HG03025 (cell line): ENCODE results near the gene TTLL11.

Source experiments
- ATAC-seq: cut with Tn5 transposase; IDR thresholded peaks from one replicate; pipeline ENCODE4 v1.9.1; 2021; ENCODE audit warnings: mild to moderate bottlenecking, moderate library complexity; ENCODE audit not compliant: unreplicated experiment, low FRiP score

TTLL11 gene

DNA sequence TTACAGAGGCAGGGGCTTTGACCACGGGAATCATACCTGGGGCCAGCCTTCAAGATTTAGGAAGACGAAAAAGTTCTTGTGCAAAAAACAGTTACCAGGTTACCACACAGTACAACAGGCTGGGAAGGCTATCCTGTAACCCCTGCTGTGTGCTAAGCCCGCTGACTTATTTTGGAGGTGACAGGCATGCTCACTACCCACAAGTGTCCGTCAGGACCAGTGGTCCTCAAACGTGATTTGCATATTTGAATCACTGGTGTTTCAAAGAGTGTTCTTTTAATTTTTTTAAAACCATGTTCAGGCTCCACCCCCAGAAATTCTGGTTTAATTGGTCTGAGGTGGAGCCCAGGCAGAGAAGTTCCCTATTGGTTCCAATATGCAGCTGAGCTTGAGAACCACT is 146.6 kb downstream of the TTLL11 start:
- ATAC-seq, result no peak

DNA sequence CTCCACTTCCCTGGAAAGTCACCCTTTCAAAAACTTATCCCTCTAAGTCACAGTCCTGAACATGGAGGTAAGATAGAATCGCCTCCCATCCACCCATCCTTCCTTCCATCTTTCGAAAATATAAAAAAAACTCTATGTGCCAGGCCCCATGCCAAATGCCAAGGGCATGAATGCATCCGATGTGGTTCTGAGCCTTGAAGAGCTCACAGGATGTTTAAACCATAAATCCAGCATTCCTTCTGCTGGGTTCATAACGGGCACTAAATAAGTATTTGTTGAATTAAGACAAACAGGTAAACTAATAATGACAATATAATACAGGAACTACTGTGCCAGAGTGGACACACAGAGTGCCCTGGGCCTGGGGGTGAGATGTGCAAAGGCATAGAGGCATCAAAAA is 147.3 kb downstream of the TTLL11 start:
- no peak for ATAC-seq

DNA sequence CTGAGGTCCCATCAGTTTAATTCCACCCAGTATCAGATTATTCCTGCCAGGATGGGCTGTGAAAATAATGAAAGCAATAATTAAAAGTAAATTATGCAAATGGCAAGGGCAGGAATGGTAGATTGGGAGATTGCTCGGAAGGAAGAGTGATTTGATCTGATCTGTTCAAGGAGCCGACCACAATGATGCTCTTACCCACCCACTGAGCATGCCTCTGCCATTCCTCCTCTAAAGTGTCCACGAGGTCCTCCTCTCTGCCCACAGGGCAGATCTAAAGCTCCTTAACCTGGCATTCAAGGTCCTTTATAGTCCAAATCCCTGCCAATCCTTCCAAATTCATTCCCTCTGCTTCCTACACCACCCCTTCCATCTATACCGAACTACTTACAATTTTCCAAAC is 147.8 kb downstream of the TTLL11 start:
- ATAC-seq, result no peak

DNA sequence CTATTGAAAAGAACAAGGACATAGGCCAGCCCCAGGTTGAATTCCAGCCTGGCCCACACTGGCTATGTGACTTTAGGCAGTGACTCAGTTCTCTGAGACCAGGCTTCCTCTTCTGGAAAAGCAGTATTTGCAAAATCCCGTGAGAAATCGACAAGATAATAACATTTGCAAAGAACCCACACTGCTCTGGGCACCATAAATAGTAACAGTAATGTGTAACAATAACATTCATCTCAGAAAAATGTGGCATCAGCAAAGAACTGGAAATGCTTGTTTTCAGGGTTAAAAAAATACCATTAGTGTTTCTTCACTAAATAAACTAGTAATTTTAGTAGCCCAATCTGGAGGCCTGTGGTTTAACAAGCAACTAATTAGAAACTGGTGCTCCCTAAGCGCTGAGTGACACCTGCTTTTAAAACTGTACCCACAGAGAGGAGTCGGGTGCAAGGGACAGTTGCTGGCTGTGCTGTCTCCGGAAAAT is 148.4 kb downstream of the TTLL11 start:
- ATAC-seq, result no peak

DNA sequence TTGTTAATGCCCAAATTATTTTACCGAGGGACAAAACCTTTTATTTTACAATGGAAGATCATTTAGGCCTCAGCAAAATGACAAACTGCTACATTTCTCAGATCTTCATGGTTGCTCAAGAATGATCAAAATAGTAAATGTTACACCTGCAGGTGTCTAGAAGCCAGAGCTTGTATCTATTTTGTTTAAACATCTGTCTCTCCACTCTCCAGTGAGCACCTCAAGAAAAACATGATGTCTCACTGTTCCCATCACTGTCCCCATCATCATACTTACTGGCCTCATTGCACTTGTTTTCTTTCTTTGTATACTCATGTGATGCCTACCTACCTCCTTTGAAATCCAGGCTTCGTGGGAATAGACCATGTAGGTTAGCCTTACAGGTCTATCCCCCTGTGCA is 149.6 kb downstream of the TTLL11 start:
- no peak for ATAC-seq

DNA sequence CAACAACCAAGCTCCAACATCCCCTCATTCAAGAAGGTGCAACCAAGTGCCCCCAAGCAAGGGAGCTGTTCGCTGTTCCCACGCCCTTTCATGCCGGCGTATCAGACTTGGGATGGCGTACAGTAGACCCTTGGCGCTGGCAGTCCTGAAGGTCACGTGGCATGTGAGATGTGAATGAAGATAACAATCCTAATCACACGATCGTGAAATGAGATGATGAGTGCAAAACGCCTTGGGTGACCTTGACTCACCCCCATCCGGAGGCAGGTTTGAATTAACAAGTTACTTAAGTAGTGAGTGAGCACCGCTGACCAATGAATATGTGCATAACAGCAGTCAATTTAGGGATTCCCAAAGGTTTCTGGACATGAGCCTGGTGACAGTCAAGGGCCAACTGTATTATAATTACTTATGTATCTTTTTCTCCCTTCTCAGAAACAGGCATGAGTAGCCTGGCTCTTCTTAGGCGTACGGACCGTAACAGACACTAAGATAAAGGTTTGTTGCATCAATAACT is 150.2 kb downstream of the TTLL11 start:
- ATAC-seq, result no peak

DNA sequence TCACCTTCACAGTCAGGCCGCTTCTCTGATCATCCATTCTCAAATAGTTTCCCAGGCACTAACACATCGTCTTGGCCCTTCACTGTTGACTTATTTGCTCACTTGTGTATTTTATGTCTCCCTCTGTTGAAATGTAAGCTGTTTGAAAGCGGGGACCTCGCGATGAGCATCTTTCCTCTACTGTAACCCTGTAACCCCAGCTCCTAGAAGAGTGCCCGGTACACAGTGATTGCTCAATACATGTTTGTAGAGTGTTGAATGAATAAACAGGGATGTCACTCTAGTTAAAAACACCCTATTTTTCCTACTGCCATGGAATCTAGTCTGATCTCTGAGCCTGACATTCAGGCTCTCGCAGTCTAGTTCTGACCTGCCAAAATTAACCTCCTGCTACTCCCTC is 150.8 kb downstream of the TTLL11 start:
- no peak for ATAC-seq

DNA sequence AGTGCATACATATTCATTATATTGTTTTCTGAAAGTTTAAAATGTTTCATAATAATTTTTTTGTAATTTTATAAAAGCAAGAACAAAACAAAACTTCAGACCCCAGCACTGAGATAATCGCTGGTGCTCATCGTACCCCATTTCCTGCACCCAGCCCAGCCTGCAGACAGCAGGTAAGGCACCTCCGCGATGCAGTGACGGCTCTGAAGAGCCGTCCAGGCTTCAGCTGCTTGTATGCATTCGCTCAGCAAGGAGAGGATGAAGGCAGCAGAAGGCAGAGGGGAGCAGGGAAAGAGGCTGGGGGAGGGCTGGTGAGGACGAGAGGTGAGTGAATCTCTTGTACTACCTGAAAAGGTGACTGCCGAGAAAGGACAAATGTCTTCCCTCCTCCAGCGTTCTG is 153.5 kb downstream of the TTLL11 start:
- no peak for ATAC-seq

DNA sequence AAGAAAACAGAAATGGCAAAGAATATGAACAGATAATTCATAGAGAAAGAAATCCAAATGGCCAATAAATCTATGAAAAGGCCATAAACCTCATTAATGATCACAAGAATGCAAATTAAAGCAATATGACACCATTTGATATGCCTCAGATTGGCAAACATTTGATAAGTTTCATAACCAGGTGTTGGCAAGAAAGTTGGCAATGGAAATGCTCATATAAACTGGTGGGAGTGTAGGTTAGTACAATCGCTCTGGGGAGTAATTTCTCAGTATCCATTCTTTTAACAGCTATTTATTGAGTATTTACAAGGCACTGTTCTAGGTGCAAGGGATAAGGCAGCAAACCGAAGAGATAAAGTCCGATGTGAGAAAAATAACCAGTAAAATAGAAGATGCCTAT is 154.5 kb downstream of the TTLL11 start:
- ATAC-seq, result no peak

DNA sequence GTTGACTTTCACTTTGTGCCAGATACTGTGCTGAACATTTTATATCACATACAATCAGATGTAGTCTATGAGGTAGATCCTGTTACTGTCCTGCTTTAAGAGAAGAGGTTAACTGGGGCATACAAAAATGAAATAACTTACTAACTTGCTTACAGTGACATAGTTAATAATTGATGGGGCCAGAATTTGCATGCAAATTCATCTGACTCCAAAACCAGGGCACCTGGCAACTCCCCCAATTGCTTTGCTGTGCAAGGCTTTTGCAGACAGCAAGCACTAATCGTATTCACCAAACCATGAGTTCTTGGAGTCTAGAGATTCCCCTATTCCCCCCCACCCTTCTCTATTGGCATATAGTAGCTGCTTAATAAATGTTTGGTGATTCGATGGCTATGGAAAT is 155.9 kb downstream of the TTLL11 start:
- ATAC-seq, result no peak

DNA sequence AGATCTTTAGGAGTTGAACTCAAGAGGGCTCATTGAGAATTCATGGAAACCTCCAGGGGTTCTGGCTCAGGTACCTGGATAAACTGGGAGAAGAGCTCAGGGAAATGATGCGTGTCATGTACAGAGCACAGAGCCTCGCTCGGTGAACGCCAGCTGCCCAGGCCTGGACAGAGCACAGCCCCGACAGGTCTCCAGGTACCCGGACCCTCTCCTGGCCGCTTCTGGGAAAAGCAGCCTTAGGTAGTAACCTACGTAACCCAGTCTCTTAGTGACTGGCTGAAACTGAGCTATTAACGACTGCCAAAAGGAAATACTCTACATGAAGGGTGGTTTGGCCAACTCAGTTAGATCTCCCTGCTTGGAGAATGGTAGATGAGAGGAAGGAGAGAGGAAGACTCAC is 157.4 kb downstream of the TTLL11 start:
- no peak for ATAC-seq

DNA sequence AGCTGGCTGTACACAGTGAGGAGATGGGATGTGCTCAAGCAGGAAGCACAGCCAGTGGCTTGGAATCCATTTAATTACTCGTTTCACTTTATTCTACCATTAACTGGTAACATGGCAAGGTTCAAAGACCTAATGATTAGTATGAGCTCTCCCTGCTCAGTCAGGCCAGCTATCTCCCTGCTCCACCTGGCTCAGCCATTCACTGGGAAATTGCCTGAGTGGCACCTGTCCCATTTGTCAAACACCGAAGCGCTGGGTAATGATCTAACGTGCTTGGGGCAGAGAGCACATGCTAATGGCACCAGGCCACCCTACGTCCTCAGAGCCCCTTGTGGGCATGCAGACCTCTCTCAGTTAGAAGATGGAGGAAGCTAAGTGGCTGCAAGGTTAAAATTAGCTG is 162.2 kb downstream of the TTLL11 start:
- ATAC-seq, result no peak

DNA sequence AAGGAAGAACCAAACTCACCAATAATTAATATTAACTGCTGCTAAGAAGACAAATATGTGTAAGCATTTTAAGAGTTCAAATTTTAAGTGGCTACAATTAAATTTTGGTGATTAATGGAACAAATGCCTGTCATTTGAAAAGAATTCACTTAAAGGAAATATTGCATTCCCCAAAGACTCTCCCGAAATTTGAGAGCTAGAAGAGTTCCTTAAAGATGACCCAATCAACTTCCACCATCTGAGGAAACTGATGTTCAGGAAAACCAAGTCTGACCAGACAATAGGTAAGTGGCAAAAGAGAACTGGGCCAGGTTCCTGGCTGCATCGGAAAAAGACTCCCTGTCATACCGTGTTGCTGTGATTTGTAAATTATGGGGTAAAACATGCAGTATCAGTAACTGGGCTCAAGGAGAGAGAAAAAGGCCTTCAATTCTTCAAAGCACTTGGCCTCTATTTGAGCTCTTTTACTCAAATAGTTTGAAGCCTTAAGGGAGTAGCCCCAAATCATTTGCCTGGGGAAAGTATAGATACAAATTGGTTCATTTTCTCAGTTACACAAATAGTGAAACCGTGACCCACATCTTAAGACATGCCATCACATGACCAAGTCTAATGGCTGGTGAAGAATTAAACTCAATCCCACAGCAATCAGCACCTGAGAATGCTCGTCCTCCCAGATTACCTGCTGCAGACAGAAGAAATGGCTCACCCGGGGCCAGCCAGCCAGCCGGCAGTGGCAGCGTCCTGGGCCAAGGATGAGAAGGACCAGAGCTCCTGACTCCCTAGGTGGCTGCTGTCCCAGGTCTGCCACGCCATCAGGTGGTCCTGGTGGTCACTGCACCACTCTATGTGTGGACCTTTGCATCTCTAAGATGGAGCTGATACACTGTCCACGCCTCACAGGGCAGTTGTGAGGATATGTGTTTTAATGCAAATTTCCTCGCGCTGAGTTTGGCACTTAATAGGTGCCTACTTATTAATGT is 162.9 kb downstream of the TTLL11 start:
- no peak for ATAC-seq

DNA sequence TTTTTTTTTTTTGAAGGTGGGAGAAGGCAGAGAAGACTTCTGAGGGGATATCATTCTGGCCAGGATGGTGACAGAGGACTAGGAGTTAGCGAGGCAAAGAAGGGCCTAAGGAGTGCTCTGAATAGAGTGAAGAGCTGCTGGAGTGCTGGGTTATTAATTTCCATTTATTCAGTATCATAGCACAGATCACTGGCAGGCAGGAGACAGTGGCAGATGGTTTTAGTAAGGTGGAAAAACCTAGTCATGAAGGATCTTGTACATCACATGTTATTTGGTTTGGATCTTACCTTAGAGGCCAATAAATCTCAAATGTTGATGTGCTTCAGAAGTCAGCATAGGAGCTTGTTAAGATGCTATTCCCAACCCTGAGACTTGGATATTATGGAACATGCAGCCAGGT is 165.5 kb downstream of the TTLL11 start:
- no peak for ATAC-seq

DNA sequence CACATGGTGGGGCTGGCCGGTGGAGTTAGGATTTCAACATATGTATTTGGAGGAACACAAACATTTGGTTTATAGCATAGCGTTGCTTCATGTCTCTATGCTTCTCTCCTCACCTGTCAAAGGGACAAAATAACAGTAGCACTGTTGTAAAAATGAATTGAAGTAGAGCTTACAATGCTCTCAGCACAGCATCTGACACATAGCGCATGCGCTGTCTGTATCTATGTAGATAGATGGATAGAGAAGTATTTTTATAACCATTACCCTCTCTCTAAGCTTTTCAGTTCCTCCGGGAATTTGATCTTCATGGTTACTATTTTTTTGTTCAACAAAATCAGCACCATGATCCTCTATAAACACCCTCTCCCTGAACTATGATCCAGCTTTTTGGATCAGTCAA is 166.0 kb downstream of the TTLL11 start:
- ATAC-seq, result no peak

DNA sequence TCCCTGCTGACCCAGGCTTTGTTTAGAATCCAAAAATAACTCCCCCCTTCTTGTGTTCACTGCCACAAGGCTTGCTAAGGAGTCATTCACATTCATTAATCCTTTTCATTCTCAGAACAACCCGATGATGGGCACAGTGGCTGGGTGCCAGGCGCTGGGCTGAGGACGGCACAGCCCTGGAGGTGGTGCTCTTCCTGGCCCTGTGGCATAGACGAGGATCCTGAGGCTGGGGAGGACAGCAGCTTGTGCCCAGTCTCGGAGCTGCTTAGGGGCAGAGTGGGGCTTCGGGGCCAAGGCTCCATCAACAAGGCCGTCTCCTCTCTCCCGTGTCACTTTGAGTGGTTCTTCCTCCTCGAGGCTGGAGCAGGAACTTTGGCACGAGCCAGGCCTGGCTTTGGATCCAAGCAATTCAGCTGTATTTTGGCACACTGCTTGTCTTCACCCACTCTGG is 166.7 kb downstream of the TTLL11 start:
- no peak for ATAC-seq

DNA sequence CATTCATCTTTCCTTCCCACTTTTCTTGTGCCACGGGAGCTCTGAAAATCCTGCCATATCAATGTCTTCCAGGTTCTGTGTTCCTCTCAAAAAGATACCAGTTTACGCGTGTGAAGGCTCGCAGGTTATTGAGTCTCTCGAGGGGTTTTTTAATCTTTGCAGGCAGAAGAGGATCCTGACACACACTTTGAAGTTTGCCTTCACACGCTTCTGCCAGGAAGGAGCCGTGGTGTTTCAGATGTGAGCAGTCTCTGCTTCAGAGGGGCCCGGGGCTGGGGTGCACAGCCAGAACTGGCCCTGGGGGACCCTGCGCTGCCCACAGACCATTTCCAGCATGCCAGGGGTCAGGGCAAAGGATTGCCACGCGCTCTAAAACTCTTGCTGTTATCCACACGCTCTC is 167.2 kb downstream of the TTLL11 start:
- ATAC-seq, result no peak

DNA sequence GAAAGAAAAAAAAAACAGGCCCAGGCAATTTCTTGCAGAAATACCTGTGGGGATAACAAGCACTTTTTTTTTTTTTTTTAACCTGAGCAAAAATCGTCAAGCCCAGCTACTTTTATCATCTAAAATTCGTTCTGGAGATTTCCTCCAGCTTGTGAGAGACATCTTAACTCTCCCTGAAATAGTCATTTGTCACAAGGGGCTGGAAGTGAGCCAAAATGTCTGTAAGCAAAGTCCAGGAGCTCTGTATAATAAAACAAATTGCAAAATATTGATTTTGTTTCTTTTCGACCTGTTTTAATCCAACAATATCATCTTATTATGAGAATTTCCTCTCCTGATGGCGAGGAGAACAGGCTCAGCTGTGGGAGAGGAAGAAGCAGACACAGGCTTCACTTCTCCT is 168.4 kb downstream of the TTLL11 start:
- ATAC-seq, result no peak

DNA sequence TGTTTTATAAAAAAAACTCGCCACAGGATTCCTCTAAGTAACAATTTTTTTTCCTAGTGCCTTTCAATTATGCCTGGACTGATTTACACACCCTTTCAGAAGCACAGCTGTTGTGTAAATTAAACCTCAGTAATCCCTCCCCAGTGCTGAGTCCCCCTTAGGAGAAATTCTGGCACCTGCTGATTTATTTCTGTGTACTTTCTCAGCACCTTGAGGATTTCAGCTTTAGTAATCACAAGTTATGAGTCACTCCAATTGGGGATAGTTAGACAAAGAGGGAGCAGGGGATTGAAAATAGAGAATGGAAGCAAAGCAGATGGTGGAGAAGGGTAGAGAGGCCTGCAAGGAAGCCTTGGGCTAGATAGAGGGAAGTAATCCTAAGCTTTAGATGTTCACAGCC is 171.7 kb downstream of the TTLL11 start:
- no peak for ATAC-seq

DNA sequence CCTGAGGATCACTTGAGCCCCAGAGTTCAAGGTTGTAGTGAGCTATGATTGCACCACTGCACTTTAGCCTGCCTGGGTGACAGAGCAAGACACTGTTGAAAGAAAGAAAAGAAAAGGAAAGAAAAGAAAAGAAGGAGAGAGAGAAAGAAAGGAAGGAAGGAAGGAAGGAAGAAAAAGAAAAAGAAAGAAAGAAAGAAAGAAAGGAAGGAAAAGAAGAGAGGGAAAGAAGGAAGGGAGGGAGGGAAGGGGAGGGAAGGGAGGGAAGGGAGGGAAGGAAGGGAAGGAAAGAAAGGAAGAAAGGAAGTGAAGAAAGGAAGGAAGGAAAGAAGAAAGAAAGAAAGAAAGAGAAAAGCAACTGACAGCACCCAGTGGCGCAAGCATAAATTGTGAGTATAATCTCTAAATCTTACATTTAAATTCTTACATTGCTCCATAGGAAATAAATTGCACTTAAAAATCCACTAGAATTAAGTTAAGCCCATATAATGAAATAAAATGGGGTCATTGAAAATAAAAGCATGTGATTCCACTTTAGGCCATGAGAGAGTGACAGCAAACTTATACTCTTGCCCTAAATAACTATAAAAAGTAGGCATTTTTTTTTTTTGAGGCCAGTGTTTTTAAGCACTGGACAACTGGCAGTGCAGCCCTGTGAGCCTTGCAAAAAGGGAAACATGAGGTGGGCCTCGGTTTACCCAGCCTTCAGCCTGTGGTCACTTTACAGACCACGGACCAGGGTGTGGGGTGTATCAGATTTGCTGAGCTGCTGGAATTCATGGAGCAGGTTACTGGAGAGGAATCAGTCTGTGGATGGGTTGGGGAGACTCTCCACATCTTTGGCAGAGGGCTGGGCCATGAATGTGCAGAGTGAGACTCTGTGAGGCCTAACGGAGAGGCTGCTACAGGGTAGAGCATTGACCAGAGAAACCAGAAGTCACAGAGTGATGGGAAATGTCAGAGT is 175.5 kb downstream of the TTLL11 start:
- ATAC-seq, result no peak

DNA sequence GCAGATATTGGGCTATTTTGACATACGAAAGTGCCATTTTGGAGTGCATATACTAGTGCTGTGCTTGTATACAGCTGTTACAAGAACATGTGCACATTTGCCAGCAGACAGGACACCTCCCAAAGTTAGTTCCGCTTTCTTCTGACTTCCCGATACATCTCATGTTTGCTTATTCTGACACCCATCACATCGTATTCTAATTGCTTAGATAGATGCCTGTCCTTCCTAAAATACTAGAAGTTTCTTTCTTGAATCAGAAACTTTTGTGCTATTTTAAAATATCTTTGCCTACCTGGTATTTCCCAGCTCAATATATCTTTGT is 177.8 kb downstream of the TTLL11 start:
- no peak for ATAC-seq
